GM13976 (cell line): Measurements from ENCODE around the gene CD93.

Source experiments
- DNase-seq: peaks from one replicate; pipeline ENCODE4 v3.0.0; 2012; ENCODE audit warnings: low spot score
- in situ Hi-C: fragments of 300-500 bp; cut with MboI; formaldehyde crosslinking; loops from one replicate; pipeline ENCODE4 v1.12.0; 2022; ENCODE audit warnings: low sequenced_read_pairs, mixed read lengths, inconsistent platforms; ENCODE audit not compliant: unreplicated experiment
- TF ChIP-seq, protein P1 (sequence below): IDR thresholded peaks from 2 replicates; pipeline ENCODE4 v1.5.1; 2012; ENCODE audit warnings: borderline replicate concordance, mild to moderate bottlenecking; ENCODE audit not compliant: insufficient read depth; ENCODE audit errors: extremely low read depth, missing control alignments, control extremely low read depth

CD93 gene

DNA sequence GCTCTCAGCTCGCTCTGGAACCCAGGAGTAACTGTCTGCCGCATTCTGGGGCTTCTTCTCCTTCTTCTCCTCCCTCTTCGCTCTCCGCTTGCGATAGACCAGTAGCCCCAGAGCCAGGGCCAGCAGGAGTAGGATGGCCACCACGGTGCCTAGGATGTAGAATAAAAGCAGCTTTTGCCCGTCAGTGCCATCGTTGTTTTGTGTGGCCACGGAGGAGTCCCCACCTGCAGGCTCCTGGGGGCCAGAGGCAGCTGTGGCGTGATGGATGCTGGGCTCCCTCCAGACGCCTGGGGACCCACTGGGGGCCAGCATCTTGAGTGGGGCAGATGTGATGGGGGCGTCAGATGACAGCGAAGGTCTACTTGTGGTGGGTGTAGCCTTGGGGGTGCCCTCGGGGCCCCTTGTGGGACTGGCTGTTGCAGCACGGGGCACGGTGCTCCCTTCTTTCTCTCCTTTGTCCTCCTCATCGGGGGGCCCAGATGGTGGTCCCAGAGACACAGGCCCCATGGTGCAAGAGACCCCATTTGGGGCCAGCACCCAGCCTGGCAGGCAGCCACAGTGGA, 1.8 kb downstream of the CD93 start:
- no peak for DNase-seq
- in situ Hi-C loops: no loop called here
- TF ChIP-seq, protein P1, sequence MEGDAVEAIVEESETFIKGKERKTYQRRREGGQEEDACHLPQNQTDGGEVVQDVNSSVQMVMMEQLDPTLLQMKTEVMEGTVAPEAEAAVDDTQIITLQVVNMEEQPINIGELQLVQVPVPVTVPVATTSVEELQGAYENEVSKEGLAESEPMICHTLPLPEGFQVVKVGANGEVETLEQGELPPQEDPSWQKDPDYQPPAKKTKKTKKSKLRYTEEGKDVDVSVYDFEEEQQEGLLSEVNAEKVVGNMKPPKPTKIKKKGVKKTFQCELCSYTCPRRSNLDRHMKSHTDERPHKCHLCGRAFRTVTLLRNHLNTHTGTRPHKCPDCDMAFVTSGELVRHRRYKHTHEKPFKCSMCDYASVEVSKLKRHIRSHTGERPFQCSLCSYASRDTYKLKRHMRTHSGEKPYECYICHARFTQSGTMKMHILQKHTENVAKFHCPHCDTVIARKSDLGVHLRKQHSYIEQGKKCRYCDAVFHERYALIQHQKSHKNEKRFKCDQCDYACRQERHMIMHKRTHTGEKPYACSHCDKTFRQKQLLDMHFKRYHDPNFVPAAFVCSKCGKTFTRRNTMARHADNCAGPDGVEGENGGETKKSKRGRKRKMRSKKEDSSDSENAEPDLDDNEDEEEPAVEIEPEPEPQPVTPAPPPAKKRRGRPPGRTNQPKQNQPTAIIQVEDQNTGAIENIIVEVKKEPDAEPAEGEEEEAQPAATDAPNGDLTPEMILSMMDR: no peak

DNA sequence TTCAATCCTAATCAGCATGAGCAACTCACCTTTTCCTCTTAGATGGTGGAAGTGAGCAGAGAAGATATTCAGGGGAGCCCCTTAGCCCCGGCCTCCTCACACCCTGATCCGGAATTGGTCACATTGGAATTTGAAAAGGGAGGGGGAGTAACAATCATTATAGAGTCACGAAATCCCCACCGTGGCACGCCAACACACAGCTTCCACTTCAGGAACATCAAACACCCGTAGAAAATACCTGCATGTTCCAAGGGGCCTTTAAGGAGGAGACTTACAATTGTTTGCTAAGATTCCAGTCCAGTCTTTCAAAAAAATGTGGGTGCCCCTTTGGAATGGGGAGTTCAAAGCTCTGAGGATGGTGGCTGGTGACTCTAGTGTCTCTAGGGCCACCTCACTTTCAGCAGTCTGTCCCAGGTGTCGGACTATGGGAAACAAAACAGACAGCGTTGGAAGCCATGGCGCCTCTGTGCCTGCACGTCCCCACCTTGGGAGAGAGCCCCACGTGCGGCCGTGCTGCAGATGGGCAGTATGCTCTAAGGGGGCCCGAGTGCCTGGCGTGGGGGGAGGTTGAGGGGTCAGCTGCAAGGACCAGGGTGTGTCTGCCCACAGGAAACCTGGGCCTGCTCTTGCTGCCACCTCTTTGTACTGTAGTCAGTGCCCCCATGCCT, 2.4 kb downstream of the CD93 start:
- in situ Hi-C loops: no loop called here
- DNase-seq: no peak
- TF ChIP-seq, protein P1: no peak

- DNase-seq: no peak
- in situ Hi-C loops: no loop called here
Measured at GRCh38 chr20:23082846-23083552, 3.1 kb downstream of the CD93 start.

DNA sequence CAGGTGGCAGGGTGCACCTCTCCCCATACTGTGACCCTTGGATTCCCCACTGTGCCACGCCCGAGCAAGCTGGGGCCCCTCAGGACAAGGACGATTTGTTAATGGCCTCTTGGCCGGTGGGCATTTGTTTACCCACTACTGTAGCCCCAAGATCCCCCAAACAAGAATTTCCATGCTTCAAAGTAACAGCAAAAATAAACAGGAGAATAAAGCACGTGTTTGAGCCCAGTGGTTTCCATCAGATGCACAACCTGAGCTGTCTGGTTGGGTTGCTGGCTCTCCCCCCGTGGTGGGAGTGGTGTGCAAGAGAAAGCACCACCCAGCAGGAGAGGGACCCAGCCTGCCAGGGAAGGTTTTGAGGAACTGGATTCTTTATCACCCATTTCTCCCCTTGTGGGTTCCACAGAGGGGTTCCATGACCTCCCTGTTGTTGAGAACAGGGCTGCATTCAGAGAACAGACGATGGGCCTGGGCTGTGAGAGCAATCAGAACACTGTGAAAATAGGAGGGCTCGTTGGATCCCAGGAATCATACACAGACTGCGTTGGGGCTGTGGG, 4.8 kb downstream of the CD93 start:
- in situ Hi-C loops: no loop called here
- DNase-seq: no peak
- TF ChIP-seq, protein P1: no peak

More at GRCh38 chr20:23082846-23083552, 3.1 kb downstream of the CD93 start:
- TF ChIP-seq, protein P1: no peak

GRCh38 chr20:23080521-23080920, 5.6 kb downstream of the CD93 start:
- in situ Hi-C loops: no loop called here
- TF ChIP-seq, protein P1: no peak
- DNase-seq: no peak

- TF ChIP-seq, protein P1: no peak
- in situ Hi-C loops: no loop called here
Measured at GRCh38 chr20:23079926-23080325, 6.2 kb downstream of the CD93 start.

More at GRCh38 chr20:23079926-23080325, 6.2 kb downstream of the CD93 start:
- no peak for DNase-seq
